Left lung (tissue), 10 donors: ENCODE results near the gene ZNF57. TPM values are rescaled to one million over a fixed set of nuclear protein-coding genes. Genes with fewer than 3 reads are reported as not detected.
"Not testable (repeated sequence)": the region's sequence is repeated elsewhere in the genome, so short reads cannot be mapped to it uniquely, and the experiment has no call there.

ENCODE experiments used
- ATAC-seq: fragments of 200-7000 bp; cut with Tn5 transposase; one replicate; pipeline ENCODE4 v1.9.1; 2020; ENCODE audit warnings: moderate library complexity
- DNase-seq, 4 donors: peaks; one replicate each; pipeline ENCODE4 v3.0.0-alpha.2; 2013 to 2020
- H3K27ac ChIP-seq, 2 donors: fragments of 200-600 bp; sonication (generic) in 1 of 2; one replicate each; pipeline versions ENCODE4 v1.5.0 to v1.8.0; 2020 to 2021
- H3K27me3 ChIP-seq, 2 donors: fragments of 200-600 bp; sonication (generic) in 1 of 2; one replicate each; pipeline versions ENCODE4 v1.5.0 to v1.8.0; 2020 to 2021
- H3K36me3 ChIP-seq, 2 donors: fragments of 200-600 bp; sonication (generic) in 1 of 2; one replicate each; pipeline versions ENCODE4 v1.5.0 to v1.8.0; 2020 to 2021
- H3K4me1 ChIP-seq, 2 donors: fragments of 200-600 bp; one replicate each; pipeline ENCODE4 v1.8.0; 2021
- H3K4me3 ChIP-seq, 2 donors: fragments of 200-600 bp; sonication (generic) in 1 of 2; one replicate each; pipeline versions ENCODE4 v1.5.0 to v1.8.0; 2020 to 2021; ENCODE audit warnings: mild to moderate bottlenecking in 1 of 2
- H3K9me3 ChIP-seq, 2 donors: fragments of 200-600 bp; sonication (generic) in 1 of 2; one replicate each; pipeline versions ENCODE4 v1.5.0 to v1.8.0; 2020 to 2021
- CTCF ChIP-seq, 2 donors: fragments of 200-600 bp; sonication (generic) in 1 of 2; IDR thresholded peaks; one replicate each; pipeline versions ENCODE4 v1.5.0 to v1.8.0; 2021; ENCODE audit warnings: antibody characterized with exemption in 2 of 2
- intact Hi-C, 2 donors: fragments of 100-400 bp; cut with DNase I; formaldehyde crosslinking; loops; one replicate each; pipeline versions ENCODE4 v1.11.2 to v1.14.2; 2022
- polyA plus RNA-seq, 6 donors: library from polyadenylated mRNA; unstranded; fragments of 120-200 nt; gene quantifications; one replicate each; pipeline ENCODE4 v1.2.1, GENCODE V29; 2013; ENCODE audit not compliant: insufficient read length in 6 of 6
- total RNA-seq, 2 donors: library from RNA; stranded (reverse); fragmentation: NEBNext Ultra II Directional; extraction: Animal tissue kit (Norgen Biotek cat#: 25700); gene quantifications; one replicate each; pipeline ENCODE4 v1.2.1, GENCODE V29; 2021
- donor health status: DM: no; HTN: yes; CAD: no.
- donor health status: DM: no; HTN: no; CAD: no.

The ZNF57 gene
- total and polyA plus RNA-seq, 8 donors: 5.7 to 7.9 (median 7.0) TPM

- Histone ChIP-seq H3K27ac (no peak overlapping the region), H3K4me1 (no peaks in the 10 kb centered on the region), H3K9me3 (peaks cover 0 to 22% of the 10 kb centered on the region in 2 donors), H3K4me3 (no peak overlapping the region), H3K36me3 (peaks cover 0 to 21% of the 10 kb centered on the region in 2 donors), H3K27me3 (no peaks in the 10 kb centered on the region)
- ATAC-seq (no peak), DNase-seq (no peak)
- no peak for TF ChIP-seq CTCF (IDR thresholded peaks at IDR 0.05)
- intact Hi-C loops: no loop called here
Observed at GRCh38 chr19:2927032-2927430, 26.3 kb downstream of the ZNF57 start.

GRCh38 chr19:2933490-2933910 is 32.8 kb downstream of the ZNF57 start:
- Histone ChIP-seq H3K4me3 (no peak overlapping the region), H3K27me3 (no peaks in the 10 kb centered on the region), H3K4me1 (no peaks in the 10 kb centered on the region), H3K36me3 (peaks cover 0 to 78% of the 10 kb centered on the region in 2 donors), H3K9me3 (peaks cover 6 to 67% of the 10 kb centered on the region in 2 donors), H3K27ac (no peak overlapping the region)
- no peak for TF ChIP-seq CTCF (IDR thresholded peaks at IDR 0.05)
- intact Hi-C loops: no loop called here
- no peak for ATAC-seq
- no peak for DNase-seq

GRCh38 chr19:2935863-2936262 is 35.1 kb downstream of the ZNF57 start:
- DNase-seq, intact Hi-C loops, H3K27me3 ChIP-seq, ATAC-seq, H3K27ac ChIP-seq, H3K4me1 ChIP-seq, H3K4me3 ChIP-seq: not testable (repeated sequence)
- Histone ChIP-seq H3K36me3 (peaks cover 0 to 87% of the 10 kb centered on the region in 2 donors), H3K9me3 (peaks cover 6 to 60% of the 10 kb centered on the region in 2 donors)

GRCh38 chr19:2942928-2943640 is 42.4 kb downstream of the ZNF57 start:
- Histone ChIP-seq H3K9me3 (peaks cover 0 to 2% of the 10 kb centered on the region in 2 donors), H3K36me3 (peaks cover 0 to 16% of the 10 kb centered on the region in 2 donors), H3K4me3 (no peak overlapping the region), H3K27ac (no peak overlapping the region), H3K4me1 (peaks cover 0 to 28% of the 10 kb centered on the region in 2 donors), H3K27me3 (no peaks in the 10 kb centered on the region)
- no peak for TF ChIP-seq CTCF (IDR thresholded peaks at IDR 0.05)
- ATAC-seq (no peak), DNase-seq (no peak)
- intact Hi-C loops: no loop called here

GRCh38 chr19:2944403-2944774 is 43.7 kb downstream of the ZNF57 start:
- peaks cover 0 to 3% of the 10 kb centered on the region in 2 donors for H3K36me3 ChIP-seq
- no peaks in the 10 kb centered on the region for H3K9me3 ChIP-seq
- intact Hi-C loops: no loop called here
- peak overlapping the region; percentile 86 for H3K27ac ChIP-seq
- H3K27me3 ChIP-seq: no peaks in the 10 kb centered on the region
- no peak for TF ChIP-seq CTCF (IDR thresholded peaks at IDR 0.05)
- no peak for ATAC-seq
- H3K4me3 ChIP-seq: peak overlapping the region; percentile 71 to 96
- DNase-seq: no peak
- peaks cover 4 to 36% of the 10 kb centered on the region in 2 donors for H3K4me1 ChIP-seq
